Activated T-cell treated with anti-CD3 and anti-CD28 coated beads, Interleukin-2, amount 50 U/mL, for 24 hours (primary cell): ENCODE results near the gene DMC1.
A peak's percentile ranks its signal among the peaks of the same experiment; 100 is the strongest.
"Not testable (repeated sequence)": the region's sequence is repeated elsewhere in the genome, so short reads cannot be mapped to it uniquely, and the experiment has no call there.

Experiments used
- DNase-seq: peaks from one replicate; pipeline ENCODE4 v3.0.0-alpha.2; 2020
- H3K27ac Mint-ChIP-seq: 2 replicates; pipeline ENCODE4 v1.8.0; 2020; ENCODE audit warnings: mild to moderate bottlenecking, mixed read lengths
- H3K27me3 Mint-ChIP-seq: 2 replicates; pipeline ENCODE4 v1.8.0; 2020; ENCODE audit warnings: mixed read lengths
- H3K36me3 Mint-ChIP-seq: 2 replicates; pipeline ENCODE4 v1.8.0; 2020; ENCODE audit warnings: low read depth, mixed read lengths
- H3K4me1 Mint-ChIP-seq: 2 replicates; pipeline ENCODE4 v1.8.0; 2020; ENCODE audit warnings: low read depth, mixed read lengths
- H3K4me3 Mint-ChIP-seq: 2 replicates; pipeline ENCODE4 v1.8.0; 2020; ENCODE audit warnings: mild to moderate bottlenecking, moderate library complexity, mixed read lengths
- H3K9me3 Mint-ChIP-seq: 2 replicates; pipeline ENCODE4 v1.8.0; 2020; ENCODE audit warnings: mixed read lengths

DMC1 gene

GRCh38 chr22:38569972-38570778, at the start of gene DMC1:
Gene DMC1, minus strand, starts transcription at chr22:38570183. Its CDS starts 1,927 bp downstream, at chr22:38568256.
- H3K27me3 Mint-ChIP-seq = no peaks in the 10 kb centered on the region
- peaks cover 7% of the 10 kb centered on the region for H3K36me3 Mint-ChIP-seq
- H3K4me1 Mint-ChIP-seq = peaks cover 25% of the 10 kb centered on the region
- no peaks in the 10 kb centered on the region for H3K9me3 Mint-ChIP-seq
- peak within 1 kb of the TSS; percentile 85 for H3K4me3 Mint-ChIP-seq
- peak; percentile 97 for DNase-seq
- H3K27ac Mint-ChIP-seq = peak within 1 kb of the TSS; percentile 98

GRCh38 chr22:38618682-38619081, 48.7 kb upstream of the DMC1 start:
- Mint-ChIP-seq H3K4me1 (peaks cover 1% of the 10 kb centered on the region), H3K9me3 (peaks cover 6% of the 10 kb centered on the region), H3K36me3 (no peaks in the 10 kb centered on the region), H3K27ac (no peak overlapping the region), H3K4me3 (no peak overlapping the region), H3K27me3 (peaks cover 21% of the 10 kb centered on the region)
- no peak for DNase-seq

GRCh38 chr22:38618258-38618657, 48.3 kb upstream of the DMC1 start:
- Mint-ChIP-seq H3K27me3 (peaks cover 21% of the 10 kb centered on the region), H3K4me3 (no peak overlapping the region), H3K9me3 (peaks cover 6% of the 10 kb centered on the region), H3K36me3 (no peaks in the 10 kb centered on the region), H3K4me1 (peaks cover 3% of the 10 kb centered on the region), H3K27ac (no peak overlapping the region)
- DNase-seq = no peak

GRCh38 chr22:38615064-38615405, 45.1 kb upstream of the DMC1 start:
- not testable (repeated sequence) for DNase-seq, H3K4me3 Mint-ChIP-seq, H3K27ac Mint-ChIP-seq, H3K9me3 Mint-ChIP-seq, H3K4me1 Mint-ChIP-seq, H3K36me3 Mint-ChIP-seq
- peaks cover 21% of the 10 kb centered on the region for H3K27me3 Mint-ChIP-seq

GRCh38 chr22:38614332-38615063, 44.5 kb upstream of the DMC1 start:
- no peaks in the 10 kb centered on the region for H3K36me3 Mint-ChIP-seq
- peaks cover 19% of the 10 kb centered on the region for H3K27me3 Mint-ChIP-seq
- no peak overlapping the region for H3K4me3 Mint-ChIP-seq
- H3K4me1 Mint-ChIP-seq = peaks cover 3% of the 10 kb centered on the region
- H3K27ac Mint-ChIP-seq = no peak overlapping the region
- no peak for DNase-seq
- H3K9me3 Mint-ChIP-seq = peaks cover 6% of the 10 kb centered on the region

GRCh38 chr22:38613588-38613987, 43.6 kb upstream of the DMC1 start:
- H3K27ac Mint-ChIP-seq = no peak overlapping the region
- peaks cover 17% of the 10 kb centered on the region for H3K27me3 Mint-ChIP-seq
- no peak for DNase-seq
- no peaks in the 10 kb centered on the region for H3K36me3 Mint-ChIP-seq
- H3K9me3 Mint-ChIP-seq = peaks cover 4% of the 10 kb centered on the region
- peaks cover 3% of the 10 kb centered on the region for H3K4me1 Mint-ChIP-seq
- H3K4me3 Mint-ChIP-seq = no peak overlapping the region

GRCh38 chr22:38612217-38613006, 42.4 kb upstream of the DMC1 start:
- Mint-ChIP-seq H3K4me3 (no peak overlapping the region), H3K27me3 (peaks cover 17% of the 10 kb centered on the region), H3K27ac (no peak overlapping the region), H3K9me3 (no peaks in the 10 kb centered on the region), H3K4me1 (peaks cover 3% of the 10 kb centered on the region), H3K36me3 (no peaks in the 10 kb centered on the region)
- DNase-seq = no peak

GRCh38 chr22:38611559-38611958, 41.6 kb upstream of the DMC1 start:
- H3K36me3 Mint-ChIP-seq = no peaks in the 10 kb centered on the region
- H3K9me3 Mint-ChIP-seq = no peaks in the 10 kb centered on the region
- DNase-seq = no peak
- no peak overlapping the region for H3K4me3 Mint-ChIP-seq
- H3K4me1 Mint-ChIP-seq = peaks cover 3% of the 10 kb centered on the region
- H3K27ac Mint-ChIP-seq = no peak overlapping the region
- H3K27me3 Mint-ChIP-seq = peaks cover 12% of the 10 kb centered on the region

- Mint-ChIP-seq H3K27ac (no peak overlapping the region), H3K36me3 (no peaks in the 10 kb centered on the region), H3K9me3 (no peaks in the 10 kb centered on the region), H3K4me1 (peaks cover 3% of the 10 kb centered on the region), H3K4me3 (no peak overlapping the region), H3K27me3 (peaks cover 3% of the 10 kb centered on the region)
- DNase-seq = no peak
These were observed 40.3 kb upstream of the DMC1 start for GRCh38 chr22:38610234-38610633.

- Mint-ChIP-seq H3K36me3 (no peaks in the 10 kb centered on the region), H3K4me3 (no peak overlapping the region), H3K4me1 (peaks cover 3% of the 10 kb centered on the region), H3K27ac (no peak overlapping the region), H3K27me3 (no peaks in the 10 kb centered on the region), H3K9me3 (no peaks in the 10 kb centered on the region)
- no peak for DNase-seq
These were observed 39.2 kb upstream of the DMC1 start for GRCh38 chr22:38608992-38609750.

- Mint-ChIP-seq H3K9me3 (no peaks in the 10 kb centered on the region), H3K36me3 (no peaks in the 10 kb centered on the region), H3K27me3 (no peaks in the 10 kb centered on the region), H3K27ac (no peak overlapping the region), H3K4me3 (no peak overlapping the region), H3K4me1 (no peaks in the 10 kb centered on the region)
- no peak for DNase-seq
These were observed 37.7 kb upstream of the DMC1 start for GRCh38 chr22:38607680-38608079.

- no peaks in the 10 kb centered on the region for H3K27me3 Mint-ChIP-seq
- no peaks in the 10 kb centered on the region for H3K4me1 Mint-ChIP-seq
These were observed 32.2 kb upstream of the DMC1 start for GRCh38 chr22:38602166-38602565.

GRCh38 chr22:38601221-38601764, 31.3 kb upstream of the DMC1 start:
- Mint-ChIP-seq H3K27me3 (no peaks in the 10 kb centered on the region), H3K36me3 (no peaks in the 10 kb centered on the region), H3K27ac (no peak overlapping the region), H3K4me1 (no peaks in the 10 kb centered on the region), H3K9me3 (no peaks in the 10 kb centered on the region), H3K4me3 (no peak overlapping the region)
- DNase-seq = no peak

More at GRCh38 chr22:38602166-38602565, 32.2 kb upstream of the DMC1 start:
- Mint-ChIP-seq H3K9me3 (no peaks in the 10 kb centered on the region), H3K36me3 (no peaks in the 10 kb centered on the region), H3K4me3 (no peak overlapping the region), H3K27ac (no peak overlapping the region)
- no peak for DNase-seq

- no peaks in the 10 kb centered on the region for H3K9me3 Mint-ChIP-seq
- no peaks in the 10 kb centered on the region for H3K4me1 Mint-ChIP-seq
- H3K27ac Mint-ChIP-seq = no peak overlapping the region
- no peak overlapping the region for H3K4me3 Mint-ChIP-seq
- no peaks in the 10 kb centered on the region for H3K36me3 Mint-ChIP-seq
- H3K27me3 Mint-ChIP-seq = peaks cover 6% of the 10 kb centered on the region
- no peak for DNase-seq
These were observed 29.5 kb upstream of the DMC1 start for GRCh38 chr22:38599466-38599865.
